Activated CD8-positive, alpha-beta memory T cell treated with anti-CD3 and anti-CD28 coated beads for 36 hours (primary cell): ENCODE data around the gene PDCD1. TPM values are rescaled to one million over a fixed set of nuclear protein-coding genes. Genes with fewer than 3 reads are reported as not detected.
"Not testable (repeated sequence)": the region's sequence is repeated elsewhere in the genome, so short reads cannot be mapped to it uniquely, and the experiment has no call there.

Source experiments
- CTCF ChIA-PET: fragments of 350-600 bp; sonication (Branson Sonifier 250); formaldehyde crosslinking; loops from one replicate; lab custom pipeline; 2021; ENCODE audit warnings: antibody characterized with exemption; lab: Charles Lee
- POLR2A ChIA-PET: fragments of 350-600 bp; sonication (Branson Sonifier 250); formaldehyde crosslinking; loops from one replicate; lab custom pipeline; 2021; ENCODE audit warnings: antibody characterized with exemption; lab: Charles Lee
- total RNA-seq, 2 experiments: library from RNA; stranded (reverse); gene quantifications; one replicate each; pipeline ENCODE4 v1.2.3, GENCODE V29; 2021

The PDCD1 gene
- total RNA-seq, 2 experiments from 2014 or later, result 52.0 to 53.0 TPM

- POLR2A ChIA-PET, result no interaction called here
- CTCF ChIA-PET, result no interaction called here
Measured at GRCh38 chr2:241812730-241813643, 45.7 kb downstream of the PDCD1 start.

GRCh38 chr2:241811952-241812729 lies 46.6 kb downstream of the PDCD1 start:
- CTCF ChIA-PET, result no interaction called here

GRCh38 chr2:241811201-241811951 lies 47.3 kb downstream of the PDCD1 start:
- POLR2A ChIA-PET, result no interaction called here
- CTCF ChIA-PET, result no interaction called here

More at GRCh38 chr2:241811952-241812729, 46.6 kb downstream of the PDCD1 start:
- POLR2A ChIA-PET, result no interaction called here

DNA sequence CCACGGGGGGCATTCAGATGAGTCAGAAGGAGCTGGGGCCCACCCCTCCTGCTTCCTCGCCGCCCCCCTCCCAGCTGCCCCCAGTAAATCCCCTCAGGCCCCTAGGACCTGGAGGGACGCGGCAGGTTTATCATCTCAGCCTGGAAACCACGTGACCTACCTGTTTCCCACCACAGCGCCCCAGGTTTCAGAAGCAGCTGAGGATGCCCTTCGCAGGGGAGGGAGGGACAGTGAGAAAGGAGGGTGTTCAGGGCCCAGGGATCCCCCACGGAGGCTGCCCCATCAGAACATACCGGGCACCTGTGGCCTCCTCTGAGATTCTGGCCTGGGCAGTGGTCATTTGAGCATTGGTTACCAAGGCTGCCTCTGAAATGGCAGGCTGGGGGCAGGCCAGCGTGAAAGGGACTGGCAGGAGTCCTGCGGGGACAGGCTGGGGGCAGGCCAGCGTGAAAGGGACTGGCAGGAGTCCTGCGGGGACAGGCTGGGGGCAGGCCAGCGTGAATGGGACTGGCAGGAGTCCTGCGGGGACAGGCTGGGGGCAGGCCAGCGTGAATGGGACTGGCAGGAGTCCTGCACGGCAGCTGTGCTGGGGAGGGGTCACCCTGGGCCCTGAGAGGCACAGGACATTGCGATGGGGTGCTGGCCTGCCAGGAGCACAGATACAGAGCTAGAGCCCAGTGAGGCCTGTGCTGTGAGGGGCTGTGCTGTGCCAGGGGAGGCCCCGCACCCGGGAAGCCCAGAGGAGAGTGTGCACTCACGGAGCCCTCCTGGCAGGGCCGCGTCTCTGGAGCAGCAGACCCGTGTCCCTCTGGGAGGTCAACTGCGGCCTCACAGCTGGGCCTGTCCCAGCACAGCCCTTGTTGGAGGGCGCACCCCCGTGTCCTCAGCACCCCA lies 48.1 kb downstream of the PDCD1 start:
- CTCF ChIA-PET, result no interaction called here
- POLR2A ChIA-PET, result no interaction called here

DNA sequence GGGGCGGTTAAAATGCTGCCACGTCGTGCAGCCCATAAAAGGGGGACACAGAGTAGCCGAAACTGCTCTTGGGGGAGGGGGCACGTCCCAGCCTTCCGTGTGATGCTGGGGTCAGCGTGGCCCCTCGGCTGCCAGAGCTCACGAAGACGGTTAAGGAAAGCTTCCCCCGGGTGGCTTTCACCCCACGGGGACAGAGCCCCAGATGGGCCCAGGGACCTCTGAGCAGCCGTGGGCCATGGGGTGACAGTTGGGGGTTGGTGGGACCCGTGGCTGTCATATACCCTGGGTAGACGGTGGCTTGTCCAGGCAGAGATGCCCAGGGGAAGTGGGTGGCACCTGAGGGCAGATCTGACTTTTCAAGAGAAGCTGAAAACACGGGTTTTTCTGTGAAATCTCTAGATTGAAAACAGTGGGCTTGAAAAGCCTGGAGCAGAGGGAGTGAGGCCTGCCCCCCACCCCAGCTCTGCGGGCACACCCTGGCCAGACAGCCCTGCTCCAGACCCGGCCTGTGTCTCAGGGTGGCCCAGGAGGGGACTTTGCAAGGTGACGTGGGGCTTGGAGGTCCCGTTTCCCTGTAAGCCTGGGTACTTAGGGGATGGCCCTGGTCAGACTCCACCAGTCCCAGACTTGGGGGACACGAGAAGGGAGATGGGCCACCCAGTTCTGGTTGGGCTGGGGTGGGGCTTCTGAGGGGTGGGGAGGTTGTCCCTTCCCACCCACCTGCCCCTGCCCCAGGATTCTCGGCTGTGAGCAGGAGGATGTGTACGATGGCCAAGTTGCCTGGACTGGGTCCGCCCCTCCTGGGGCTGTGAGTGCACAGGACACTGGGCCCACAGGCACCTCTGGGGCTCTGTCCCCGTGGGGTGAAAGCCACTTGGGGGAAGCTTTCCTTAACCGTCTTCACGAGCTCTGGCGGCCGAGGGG lies 49.0 kb downstream of the PDCD1 start:
- CTCF ChIA-PET, result no interaction called here
- POLR2A ChIA-PET, result no interaction called here

- ChIA-PET POLR2A (no interaction called here), CTCF (no interaction called here)
Measured at GRCh38 chr2:241808721-241809382, 49.8 kb downstream of the PDCD1 start, which contains the start of gene NEU4. Gene NEU4, plus strand, starts transcription at chr2:241809193. Its CDS starts 5,292 bp downstream, at chr2:241814485.

DNA sequence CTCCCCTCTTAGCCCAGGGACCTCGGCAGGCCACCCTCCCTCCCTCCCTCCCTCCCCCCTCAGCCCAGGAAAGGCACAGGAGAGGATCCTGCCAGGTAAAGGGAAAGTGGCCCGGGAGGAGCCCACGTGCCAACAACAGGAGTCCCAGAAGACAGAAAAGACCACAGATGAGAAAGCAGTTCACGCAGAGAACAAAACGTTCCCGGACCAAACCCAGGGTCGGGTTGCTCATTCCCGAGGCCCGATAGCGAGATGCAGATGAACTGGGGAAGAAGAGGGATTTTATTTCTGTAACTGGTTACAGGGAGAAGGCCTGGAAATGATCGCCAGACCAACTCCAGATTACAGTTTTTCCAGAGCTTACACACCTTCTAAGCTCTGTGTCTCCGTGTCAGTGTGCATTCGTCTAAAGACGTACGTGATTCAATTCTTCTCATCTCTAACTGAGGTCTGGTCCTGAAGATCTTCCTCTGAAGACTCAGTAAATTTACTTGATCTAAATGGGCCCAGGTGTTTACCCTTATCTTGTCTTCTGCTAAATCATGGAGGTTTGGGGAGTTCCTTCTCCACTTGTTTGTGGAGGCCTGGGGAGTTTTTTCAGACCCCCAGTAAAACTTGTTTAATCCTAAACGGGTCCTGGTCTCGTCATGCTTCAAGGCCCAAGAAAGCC lies 50.5 kb downstream of the PDCD1 start:
- ChIA-PET POLR2A (no interaction called here), CTCF (no interaction called here)

DNA sequence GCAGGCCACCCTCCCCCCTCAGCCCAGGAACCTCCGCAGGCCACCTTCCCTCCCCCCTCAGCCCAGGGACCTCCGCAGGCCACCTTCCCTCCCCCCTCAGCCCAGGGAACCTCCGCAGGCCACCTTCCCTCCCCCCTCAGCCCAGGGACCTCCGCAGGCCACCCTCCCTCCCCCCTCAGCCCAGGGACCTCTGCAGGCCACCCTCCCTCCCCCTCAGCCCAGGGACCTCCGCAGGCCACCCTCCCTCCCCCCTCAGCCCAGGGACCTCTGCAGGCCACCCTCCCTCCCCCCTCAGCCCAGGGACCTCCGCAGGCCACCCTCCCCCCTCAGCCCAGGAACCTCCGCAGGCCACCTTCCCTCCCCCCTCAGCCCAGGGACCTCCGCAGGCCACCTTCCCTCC lies 52.5 kb downstream of the PDCD1 start:
- CTCF ChIA-PET, POLR2A ChIA-PET: not testable (repeated sequence)

DNA sequence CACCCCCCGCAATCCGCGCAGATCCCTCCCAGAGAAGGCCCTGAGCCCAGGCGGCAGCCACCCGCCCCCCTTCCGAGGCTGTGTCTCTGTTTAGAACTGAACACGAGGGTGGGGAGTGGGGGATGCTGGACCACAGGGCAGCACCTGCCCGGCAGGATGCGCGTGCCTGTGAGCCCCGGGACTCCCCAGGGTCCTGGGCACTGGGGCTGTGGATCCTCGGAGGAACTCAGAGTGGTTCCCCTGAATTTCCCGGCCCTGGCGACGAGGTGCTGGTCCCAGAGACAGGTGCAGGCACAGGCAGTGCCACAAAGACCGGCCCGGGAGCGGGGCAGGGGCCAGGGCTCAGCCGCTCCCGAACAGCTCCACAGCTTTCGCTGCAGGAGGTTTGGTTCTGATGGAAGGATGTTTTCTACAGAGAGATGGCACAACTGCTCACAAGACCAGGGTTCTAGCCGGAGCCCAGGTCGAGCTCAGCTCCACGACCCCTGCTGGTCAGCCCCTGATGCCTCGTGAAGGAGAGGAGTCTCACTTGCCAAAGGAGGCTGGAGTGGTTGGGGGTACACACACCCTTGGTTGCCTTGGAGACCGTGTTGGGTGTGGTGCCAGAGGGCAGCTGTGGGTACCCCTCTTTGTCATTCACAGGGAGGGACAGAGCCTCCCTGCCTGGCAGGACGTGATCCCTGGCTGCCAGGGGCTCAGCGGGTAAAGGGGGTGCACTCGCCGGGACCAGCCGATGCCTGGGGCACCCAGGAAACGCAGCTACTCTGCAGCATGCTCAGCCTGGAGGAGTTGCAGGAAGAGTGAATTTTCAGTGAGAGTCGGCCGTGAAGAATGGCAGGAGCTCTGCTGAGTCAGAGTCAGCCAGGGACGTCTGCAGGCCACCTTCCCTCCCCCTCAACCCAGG lies 54.1 kb downstream of the PDCD1 start:
- ChIA-PET CTCF (interaction anchor here (1.0 to 1.8 kb wide), 6 partner anchors 18 to 73 kb away, joined by 3 to 8 read pairs (median 3); no protein-coding TSS in a partner anchor), POLR2A (interaction anchor here (1.3 to 1.9 kb wide), 2 partner anchors 42 to 62 kb away, joined by 4 to 5 read pairs; no protein-coding TSS in a partner anchor)

- POLR2A ChIA-PET, result interaction anchor here (0.6 to 1.9 kb wide), 4 partner anchors 21 to 63 kb away, joined by 3 to 5 read pairs (median 4); no protein-coding TSS in a partner anchor
- CTCF ChIA-PET, result interaction anchor here (1.2 to 1.8 kb wide), 5 partner anchors 19 to 74 kb away, joined by 3 to 8 read pairs (median 3); no protein-coding TSS in a partner anchor
Measured at GRCh38 chr2:241803387-241804325, 55.0 kb downstream of the PDCD1 start.

GRCh38 chr2:241802421-241803318 lies 56.0 kb downstream of the PDCD1 start:
- ChIA-PET POLR2A (interaction anchor here (0.6 to 1.3 kb wide), 2 partner anchors 22 to 64 kb away, joined by 3 to 4 read pairs; no protein-coding TSS in a partner anchor), CTCF (interaction anchor here (1.3 to 1.7 kb wide), 3 partner anchors 57 to 71 kb away, joined by 3 to 5 read pairs (median 3); no protein-coding TSS in a partner anchor)

- POLR2A ChIA-PET, result no interaction called here
- CTCF ChIA-PET, result no interaction called here
Measured at GRCh38 chr2:241801611-241802420, 56.9 kb downstream of the PDCD1 start.
